ENCODE data around the gene PACSIN3. TPM values are rescaled to one million over a fixed set of nuclear protein-coding genes. Genes with fewer than 3 reads are reported as not detected.
"Not testable (repeated sequence)": the region's sequence is repeated elsewhere in the genome, so short reads cannot be mapped to it uniquely, and the experiment has no call there.

The PACSIN3 gene
- total and polyA plus RNA-seq, 2 donors (not counting 1 experiment from before 2014, with no cell fraction given): 10.8 to 19.8 TPM

- H3K79me2 ChIP-seq (ENCODE audit: control insufficient read depth, insufficient read depth, low read length): no peaks in the 10 kb centered on the region
- no peak for DNase-seq (ENCODE audit: low read depth in 2 of 2)
- H3K4me2 ChIP-seq (ENCODE audit: extremely low read depth, insufficient read depth, low read length): no peak overlapping the region
- H3K9me3 ChIP-seq (ENCODE audit: control insufficient read depth, insufficient read depth, low read depth, low read length): no peaks in the 10 kb centered on the region
- H4K20me1 ChIP-seq (ENCODE audit: control insufficient read depth, extremely low read depth, insufficient read depth, low read length): no peaks in the 10 kb centered on the region
- H3K4me3 ChIP-seq (replicated peaks in 1 of 4; ENCODE audit: control extremely low read depth in 1 of 4, insufficient read depth in 1 of 4, low read depth in 3 of 4, low read length in 4 of 4): no peak overlapping the region
- H3K27ac ChIP-seq (ENCODE audit: insufficient read depth, low read length): no peak overlapping the region
- H3K36me3 ChIP-seq (ENCODE audit: control insufficient read depth, insufficient read depth, low read length): no peaks in the 10 kb centered on the region
- H3K9ac ChIP-seq (ENCODE audit: insufficient read depth, low read length): no peak overlapping the region
- H3K4me1 ChIP-seq (ENCODE audit: control insufficient read depth, extremely low read depth, insufficient read depth, low read length): peaks cover 12% of the 10 kb centered on the region
- TF ChIP-seq CTCF (conservative IDR thresholded peaks at IDR 0.05 in 1 of 2, IDR thresholded peaks at IDR 0.05 in 1 of 2; ENCODE audit: low read depth in 1 of 2, low read length in 2 of 2) (no peak), EZH2 (IDR thresholded peaks at IDR 0.05; ENCODE audit: low read length, missing control alignments) (no peak)
- H2AFZ ChIP-seq (ENCODE audit: low read length): no peak overlapping the region
- peaks cover 2% of the 10 kb centered on the region for H3K27me3 ChIP-seq (ENCODE audit: control insufficient read depth, insufficient read depth, low read length)
Observed at GRCh38 chr11:47192111-47192510, 5.9 kb upstream of the PACSIN3 start.

GRCh38 chr11:47191137-47191536 lies 4.9 kb upstream of the PACSIN3 start:
- H3K27ac ChIP-seq (ENCODE audit: insufficient read depth, low read length); H2AFZ ChIP-seq (ENCODE audit: low read length); H3K4me3 ChIP-seq (replicated peaks in 1 of 4; ENCODE audit: control extremely low read depth in 1 of 4, insufficient read depth in 1 of 4, low read depth in 3 of 4, low read length in 4 of 4); H4K20me1 ChIP-seq (ENCODE audit: control insufficient read depth, extremely low read depth, insufficient read depth, low read length); DNase-seq (ENCODE audit: low read depth in 2 of 2); H3K9ac ChIP-seq (ENCODE audit: insufficient read depth, low read length); H3K9me3 ChIP-seq (ENCODE audit: control insufficient read depth, insufficient read depth, low read depth, low read length); H3K4me2 ChIP-seq (ENCODE audit: extremely low read depth, insufficient read depth, low read length); H3K36me3 ChIP-seq (ENCODE audit: control insufficient read depth, insufficient read depth, low read length); H3K79me2 ChIP-seq (ENCODE audit: control insufficient read depth, insufficient read depth, low read length); H3K27me3 ChIP-seq (ENCODE audit: control insufficient read depth, insufficient read depth, low read length): not testable (repeated sequence)
- peaks cover 13% of the 10 kb centered on the region for H3K4me1 ChIP-seq (ENCODE audit: control insufficient read depth, extremely low read depth, insufficient read depth, low read length)

- Histone ChIP-seq H2AFZ (ENCODE audit: low read length) (no peak overlapping the region), H3K79me2 (ENCODE audit: control insufficient read depth, insufficient read depth, low read length) (no peaks in the 10 kb centered on the region), H3K36me3 (ENCODE audit: control insufficient read depth, insufficient read depth, low read length) (no peaks in the 10 kb centered on the region), H4K20me1 (ENCODE audit: control insufficient read depth, extremely low read depth, insufficient read depth, low read length) (no peaks in the 10 kb centered on the region), H3K4me3 (replicated peaks in 1 of 4; ENCODE audit: control extremely low read depth in 1 of 4, insufficient read depth in 1 of 4, low read depth in 3 of 4, low read length in 4 of 4) (no peak overlapping the region), H3K4me2 (ENCODE audit: extremely low read depth, insufficient read depth, low read length) (no peak overlapping the region), H3K27me3 (ENCODE audit: control insufficient read depth, insufficient read depth, low read length) (peaks cover 2% of the 10 kb centered on the region), H3K9me3 (ENCODE audit: control insufficient read depth, insufficient read depth, low read depth, low read length) (no peaks in the 10 kb centered on the region), H3K27ac (ENCODE audit: insufficient read depth, low read length) (no peak overlapping the region), H3K9ac (ENCODE audit: insufficient read depth, low read length) (no peak overlapping the region), H3K4me1 (ENCODE audit: control insufficient read depth, extremely low read depth, insufficient read depth, low read length) (peaks cover 19% of the 10 kb centered on the region)
- peak; percentile 54 to 89 for DNase-seq (ENCODE audit: low read depth in 2 of 2)
- TF ChIP-seq CTCF (conservative IDR thresholded peaks at IDR 0.05 in 1 of 2, IDR thresholded peaks at IDR 0.05 in 1 of 2; ENCODE audit: low read depth in 1 of 2, low read length in 2 of 2): no peak
Observed at GRCh38 chr11:47189100-47189834, 3.0 kb upstream of the PACSIN3 start.
